Measurements from ENCODE around the gene SLC4A1. TPM values are rescaled to one million over a fixed set of nuclear protein-coding genes. Genes with fewer than 3 reads are reported as not detected.

The SLC4A1 gene
- total and polyA plus RNA-seq, 8 donors = 8.3 TPM; not detected in 7

GRCh38 chr17:44297975-44298374 is 30.0 kb upstream of the SLC4A1 start:
- H3K9me3 ChIP-seq = no peaks in the 10 kb centered on the region
- WGBS, 5 donors = 67 to 83% (median 76%) methylated on average over 3 of the region's 3 CpGs
- H3K36me3 ChIP-seq = no peaks in the 10 kb centered on the region
- no peak overlapping the region for H3K27ac ChIP-seq
- no peak for DNase-seq
- H3K4me3 ChIP-seq = no peak overlapping the region
- TF ChIP-seq CTCF (IDR thresholded peaks at IDR 0.05) (no peak), POLR2AphosphoS5 (IDR thresholded peaks at IDR 0.05) (no peak), POLR2A (IDR thresholded peaks at IDR 0.05) (no peak), EP300 (IDR thresholded peaks at IDR 0.05) (no peak)
- H3K27me3 ChIP-seq = peaks cover 0 to 19% (median 8%) of the 10 kb centered on the region in 3 donors
- intact Hi-C loops (cut with DNase I; ENCODE audit: low total_unique reads) = no loop called here
- no peaks in the 10 kb centered on the region for H3K4me1 ChIP-seq

GRCh38 chr17:44293509-44294226 is 25.7 kb upstream of the SLC4A1 start:
- no peak for DNase-seq
- intact Hi-C loops (cut with DNase I; ENCODE audit: low total_unique reads) = no loop called here
- H3K36me3 ChIP-seq = no peaks in the 10 kb centered on the region

GRCh38 chr17:44287651-44288050 is 19.7 kb upstream of the SLC4A1 start:
- TF ChIP-seq POLR2AphosphoS5 (IDR thresholded peaks at IDR 0.05) = no peak
- intact Hi-C loops (cut with DNase I; ENCODE audit: low total_unique reads) = no loop called here
- no peaks in the 10 kb centered on the region for H3K36me3 ChIP-seq
- no peaks in the 10 kb centered on the region for H3K9me3 ChIP-seq
- H3K27ac ChIP-seq = no peak overlapping the region
- no peaks in the 10 kb centered on the region for H3K4me1 ChIP-seq
- DNase-seq = no peak
- 63 to 73% (median 71%) methylated on average over 8 of the region's 8 CpGs for WGBS, 5 donors
- no peak overlapping the region for H3K4me3 ChIP-seq
- H3K27me3 ChIP-seq = no peaks in the 10 kb centered on the region

More at GRCh38 chr17:44293509-44294226, 25.7 kb upstream of the SLC4A1 start:
- Histone ChIP-seq H3K4me1 (no peaks in the 10 kb centered on the region), H3K27ac (no peak overlapping the region), H3K27me3 (peaks cover 0 to 8% (median 0%) of the 10 kb centered on the region in 3 donors), H3K4me3 (no peak overlapping the region), H3K9me3 (no peaks in the 10 kb centered on the region)
- TF ChIP-seq POLR2A (IDR thresholded peaks at IDR 0.05) (no peak), POLR2AphosphoS5 (IDR thresholded peaks at IDR 0.05) (no peak), CTCF (IDR thresholded peaks at IDR 0.05) (no peak), EP300 (IDR thresholded peaks at IDR 0.05) (no peak)
- WGBS, 5 donors = 77 to 88% (median 84%) methylated on average over 9 of the region's 9 CpGs

GRCh38 chr17:44284024-44284400 is 16.1 kb upstream of the SLC4A1 start:
- 69 to 86% (median 82%) methylated on average over 4 of the region's 4 CpGs for WGBS, 5 donors
- H3K36me3 ChIP-seq = no peaks in the 10 kb centered on the region

DNA sequence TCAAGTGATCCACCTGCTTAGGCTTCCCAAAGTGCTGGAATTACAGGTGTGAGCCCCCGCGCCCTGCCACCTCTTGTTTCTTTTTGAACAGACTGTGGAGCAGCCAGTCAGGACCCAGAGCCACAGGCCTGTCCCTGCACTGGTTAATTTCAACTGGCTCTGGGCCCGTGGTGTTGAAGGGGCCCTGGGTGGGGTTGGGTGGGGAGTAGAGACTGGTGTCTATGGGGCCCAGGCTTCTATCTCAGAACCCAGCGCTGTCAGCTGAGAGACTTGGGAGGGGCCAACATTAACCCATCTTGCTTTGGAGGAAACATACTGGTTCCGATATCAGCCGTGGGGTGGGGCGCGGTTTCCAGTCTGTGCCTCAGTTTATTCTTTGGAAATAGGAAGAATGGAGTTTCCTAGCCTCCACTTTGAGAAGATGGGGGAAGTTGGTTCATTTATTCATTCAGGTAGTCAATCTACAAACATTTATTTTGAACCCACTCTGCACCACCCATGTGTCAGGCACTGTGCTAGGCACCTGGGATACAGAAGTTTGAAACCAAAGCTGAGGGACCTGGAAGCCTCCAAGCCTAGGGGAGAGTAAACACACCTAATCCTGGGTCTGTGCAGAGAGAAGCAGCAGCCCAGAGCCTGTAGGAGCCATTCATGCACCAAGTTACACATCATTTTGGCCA is 15.5 kb upstream of the SLC4A1 start:
- WGBS, 5 donors = 80 to 86% (median 81%) methylated on average over 8 of the region's 8 CpGs

More at GRCh38 chr17:44284024-44284400, 16.1 kb upstream of the SLC4A1 start:
- intact Hi-C loops (cut with DNase I; ENCODE audit: low total_unique reads) = no loop called here
- no peaks in the 10 kb centered on the region for H3K9me3 ChIP-seq
- peaks cover 6 to 16% (median 13%) of the 10 kb centered on the region in 4 donors for H3K4me1 ChIP-seq
- H3K27me3 ChIP-seq = no peaks in the 10 kb centered on the region
- no peak overlapping the region for H3K27ac ChIP-seq
- no peak overlapping the region for H3K4me3 ChIP-seq
- DNase-seq = no peak
- no peak for TF ChIP-seq POLR2AphosphoS5 (IDR thresholded peaks at IDR 0.05)

More for the DNA sequence above, 15.5 kb upstream of the SLC4A1 start:
- H3K4me1 ChIP-seq = peaks cover 6 to 16% (median 13%) of the 10 kb centered on the region in 4 donors
- no peak overlapping the region for H3K27ac ChIP-seq
- intact Hi-C loops (cut with DNase I; ENCODE audit: low total_unique reads) = no loop called here
- no peak for DNase-seq
- H3K36me3 ChIP-seq = no peaks in the 10 kb centered on the region
- TF ChIP-seq EP300 (IDR thresholded peaks at IDR 0.05) = no peak
- no peak for TF ChIP-seq POLR2AphosphoS5 (IDR thresholded peaks at IDR 0.05)
- TF ChIP-seq CTCF (IDR thresholded peaks at IDR 0.05) = no peak
- TF ChIP-seq POLR2A (IDR thresholded peaks at IDR 0.05) = no peak
- H3K27me3 ChIP-seq = no peaks in the 10 kb centered on the region
- no peaks in the 10 kb centered on the region for H3K9me3 ChIP-seq
- no peak overlapping the region for H3K4me3 ChIP-seq
